Measurements from ENCODE around the gene ADAM12.

The ADAM12 gene

DNA sequence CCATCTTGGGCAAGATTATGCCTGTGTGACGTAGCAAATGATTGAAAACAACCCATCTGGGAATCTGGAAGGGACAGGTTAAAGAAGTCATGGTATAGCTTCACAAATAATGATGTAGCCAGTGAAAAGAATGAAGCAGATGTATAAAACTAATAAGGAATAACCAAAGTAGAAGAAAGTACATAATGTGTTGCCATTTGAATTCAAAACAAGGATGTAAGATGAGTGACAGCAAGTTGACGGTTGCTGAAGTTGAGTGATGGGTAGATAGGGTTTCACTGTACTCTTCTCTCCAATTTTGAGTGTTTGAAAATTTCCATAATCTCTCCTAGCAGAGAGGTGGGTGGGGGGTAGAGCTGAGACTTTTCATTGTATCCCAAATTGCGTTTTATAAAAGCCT, 358.3 kb downstream of the ADAM12 start:
- Histone ChIP-seq H3K27ac (ENCODE audit: low read length) (no peak overlapping the region), H3K4me3 (ENCODE audit: low read depth in 1 of 2, low read length in 2 of 2) (no peak overlapping the region), H3K79me2 (ENCODE audit: insufficient read depth, low read length) (no peaks in the 10 kb centered on the region), H3K4me2 (ENCODE audit: insufficient read depth, low read length) (no peak overlapping the region), H3K9ac (ENCODE audit: low read depth, low read length) (no peak overlapping the region), H2AFZ (ENCODE audit: low read depth, low read length) (no peak overlapping the region), H4K20me1 (ENCODE audit: insufficient read depth, low read length) (no peaks in the 10 kb centered on the region), H3K27me3 (ENCODE audit: insufficient read depth, low read length, poor library complexity) (no peaks in the 10 kb centered on the region), H3K36me3 (ENCODE audit: insufficient read depth, low read length) (no peaks in the 10 kb centered on the region), H3K4me1 (ENCODE audit: insufficient read depth, low read length) (no peaks in the 10 kb centered on the region), H3K9me3 (ENCODE audit: insufficient read depth, low read length, severe bottlenecking) (peaks cover 17% of the 10 kb centered on the region)
- DNase-seq = no peak
- no peak for ATAC-seq (ENCODE audit: insufficient read depth, low read depth)
- TF ChIP-seq, protein P1, sequence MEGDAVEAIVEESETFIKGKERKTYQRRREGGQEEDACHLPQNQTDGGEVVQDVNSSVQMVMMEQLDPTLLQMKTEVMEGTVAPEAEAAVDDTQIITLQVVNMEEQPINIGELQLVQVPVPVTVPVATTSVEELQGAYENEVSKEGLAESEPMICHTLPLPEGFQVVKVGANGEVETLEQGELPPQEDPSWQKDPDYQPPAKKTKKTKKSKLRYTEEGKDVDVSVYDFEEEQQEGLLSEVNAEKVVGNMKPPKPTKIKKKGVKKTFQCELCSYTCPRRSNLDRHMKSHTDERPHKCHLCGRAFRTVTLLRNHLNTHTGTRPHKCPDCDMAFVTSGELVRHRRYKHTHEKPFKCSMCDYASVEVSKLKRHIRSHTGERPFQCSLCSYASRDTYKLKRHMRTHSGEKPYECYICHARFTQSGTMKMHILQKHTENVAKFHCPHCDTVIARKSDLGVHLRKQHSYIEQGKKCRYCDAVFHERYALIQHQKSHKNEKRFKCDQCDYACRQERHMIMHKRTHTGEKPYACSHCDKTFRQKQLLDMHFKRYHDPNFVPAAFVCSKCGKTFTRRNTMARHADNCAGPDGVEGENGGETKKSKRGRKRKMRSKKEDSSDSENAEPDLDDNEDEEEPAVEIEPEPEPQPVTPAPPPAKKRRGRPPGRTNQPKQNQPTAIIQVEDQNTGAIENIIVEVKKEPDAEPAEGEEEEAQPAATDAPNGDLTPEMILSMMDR (IDR thresholded peaks at IDR 0.05; ENCODE audit: borderline replicate concordance, extremely low read depth, low read length, poor library complexity, severe bottlenecking) = no peak
- TF ChIP-seq EZH2 (IDR thresholded peaks at IDR 0.05; ENCODE audit: borderline replicate concordance, low read depth, low read length, severe bottlenecking) = no peak

GRCh38 chr10:126027692-126028091, 360.6 kb downstream of the ADAM12 start:
- DNase-seq = no peak
- Histone ChIP-seq H3K27me3 (ENCODE audit: insufficient read depth, low read length, poor library complexity) (no peaks in the 10 kb centered on the region), H3K9me3 (ENCODE audit: insufficient read depth, low read length, severe bottlenecking) (peaks cover 7% of the 10 kb centered on the region), H3K79me2 (ENCODE audit: insufficient read depth, low read length) (no peaks in the 10 kb centered on the region), H4K20me1 (ENCODE audit: insufficient read depth, low read length) (no peaks in the 10 kb centered on the region), H3K36me3 (ENCODE audit: insufficient read depth, low read length) (no peaks in the 10 kb centered on the region), H3K4me2 (ENCODE audit: insufficient read depth, low read length) (no peak overlapping the region), H3K27ac (ENCODE audit: low read length) (no peak overlapping the region), H3K4me3 (ENCODE audit: low read depth in 1 of 2, low read length in 2 of 2) (no peak overlapping the region), H2AFZ (ENCODE audit: low read depth, low read length) (no peak overlapping the region), H3K4me1 (ENCODE audit: insufficient read depth, low read length) (no peaks in the 10 kb centered on the region), H3K9ac (ENCODE audit: low read depth, low read length) (no peak overlapping the region)
- no peak for TF ChIP-seq EZH2 (IDR thresholded peaks at IDR 0.05; ENCODE audit: borderline replicate concordance, low read depth, low read length, severe bottlenecking)
- TF ChIP-seq, protein P1 (IDR thresholded peaks at IDR 0.05; ENCODE audit: borderline replicate concordance, extremely low read depth, low read length, poor library complexity, severe bottlenecking) = no peak
- ATAC-seq (ENCODE audit: insufficient read depth, low read depth) = no peak

- no peaks in the 10 kb centered on the region for H4K20me1 ChIP-seq (ENCODE audit: insufficient read depth, low read length)
- no peaks in the 10 kb centered on the region for H3K9me3 ChIP-seq (ENCODE audit: insufficient read depth, low read length, severe bottlenecking)
- no peak overlapping the region for H3K4me2 ChIP-seq (ENCODE audit: insufficient read depth, low read length)
- no peak overlapping the region for H3K27ac ChIP-seq (ENCODE audit: low read length)
- no peaks in the 10 kb centered on the region for H3K4me1 ChIP-seq (ENCODE audit: insufficient read depth, low read length)
- TF ChIP-seq, protein P1 (IDR thresholded peaks at IDR 0.05; ENCODE audit: borderline replicate concordance, extremely low read depth, low read length, poor library complexity, severe bottlenecking) = no peak
- ATAC-seq (ENCODE audit: insufficient read depth, low read depth) = no peak
- no peak overlapping the region for H2AFZ ChIP-seq (ENCODE audit: low read depth, low read length)
- H3K9ac ChIP-seq (ENCODE audit: low read depth, low read length) = no peak overlapping the region
- no peaks in the 10 kb centered on the region for H3K36me3 ChIP-seq (ENCODE audit: insufficient read depth, low read length)
- H3K79me2 ChIP-seq (ENCODE audit: insufficient read depth, low read length) = no peaks in the 10 kb centered on the region
- no peaks in the 10 kb centered on the region for H3K27me3 ChIP-seq (ENCODE audit: insufficient read depth, low read length, poor library complexity)
- DNase-seq = no peak
- H3K4me3 ChIP-seq (ENCODE audit: low read depth in 1 of 2, low read length in 2 of 2) = no peak overlapping the region
Observed at GRCh38 chr10:126022841-126023240, 365.4 kb downstream of the ADAM12 start.
